ENCODE results near the gene COG1. TPM values are rescaled to one million over a fixed set of nuclear protein-coding genes. Genes with fewer than 3 reads are reported as not detected.

COG1 gene
- total RNA-seq, 6 experiments from 2014 or later, result 10.5 to 24.7 (median 16.9) TPM

- Histone ChIP-seq H3K27me3 (no peaks in the 10 kb centered on the region), H3K4me3 (no peak overlapping the region), H3K27ac (no peak overlapping the region), H3K9me3 (no peaks in the 10 kb centered on the region), H3K36me3 (peaks cover 8 to 48% (median 20%) of the 10 kb centered on the region in 4 donors), H3K4me1 (peaks cover 0 to 14% (median 4%) of the 10 kb centered on the region in 4 donors)
- WGBS (ENCODE audit: insufficient coverage, low coverage, low lambda C conversion rate, missing lambda C conversion rate), result 70% methylated on average over 4 of the region's 16 CpGs
- no peak for DNase-seq
- TF ChIP-seq CTCF (IDR thresholded peaks at IDR 0.05) (no peak), POLR2A (IDR thresholded peaks at IDR 0.05) (no peak)
- ATAC-seq, result no peak
- intact Hi-C loops (cut with DNase I), result no loop called here
These were observed 15.4 kb downstream of the COG1 start for GRCh38 chr17:73208139-73208827.

- H3K27ac ChIP-seq, result no peak overlapping the region
- ATAC-seq, result no peak
These were observed 16.6 kb downstream of the COG1 start for GRCh38 chr17:73209436-73209835.

GRCh38 chr17:73210002-73210678 lies 17.3 kb downstream of the COG1 start:
- Histone ChIP-seq H3K36me3 (peaks cover 8 to 46% (median 19%) of the 10 kb centered on the region in 4 donors), H3K4me3 (no peak overlapping the region), H3K27ac (no peak overlapping the region), H3K27me3 (no peaks in the 10 kb centered on the region), H3K9me3 (no peaks in the 10 kb centered on the region), H3K4me1 (peaks cover 0 to 5% (median 2%) of the 10 kb centered on the region in 4 donors)
- DNase-seq (no peak), ATAC-seq (no peak)
- WGBS (ENCODE audit: insufficient coverage, low coverage, low lambda C conversion rate, missing lambda C conversion rate), result 80% methylated on average over 8 of the region's 8 CpGs
- intact Hi-C loops (cut with DNase I), result no loop called here
- TF ChIP-seq CTCF (IDR thresholded peaks at IDR 0.05) (peak in 1 of 4 donors; percentile 6), POLR2A (IDR thresholded peaks at IDR 0.05) (no peak)

More at GRCh38 chr17:73209436-73209835, 16.6 kb downstream of the COG1 start:
- no peak for TF ChIP-seq CTCF (IDR thresholded peaks at IDR 0.05)
- TF ChIP-seq POLR2A (IDR thresholded peaks at IDR 0.05), result no peak
- H3K4me1 ChIP-seq, result peaks cover 0 to 5% (median 2%) of the 10 kb centered on the region in 4 donors
- no peak overlapping the region for H3K4me3 ChIP-seq
- no peak for DNase-seq
- H3K9me3 ChIP-seq, result no peaks in the 10 kb centered on the region
- 93% methylated on average over 10 of the region's 13 CpGs for WGBS (ENCODE audit: insufficient coverage, low coverage, low lambda C conversion rate, missing lambda C conversion rate)
- H3K36me3 ChIP-seq, result peaks cover 8 to 46% (median 19%) of the 10 kb centered on the region in 4 donors
- H3K27me3 ChIP-seq, result no peaks in the 10 kb centered on the region
- intact Hi-C loops (cut with DNase I), result no loop called here

- 59% methylated on average over 7 of the region's 13 CpGs for WGBS (ENCODE audit: insufficient coverage, low coverage, low lambda C conversion rate, missing lambda C conversion rate)
- ATAC-seq (no peak), DNase-seq (no peak)
- H3K4me3 ChIP-seq, result no peak overlapping the region
- no peaks in the 10 kb centered on the region for H3K9me3 ChIP-seq
- peaks cover 0 to 33% (median 15%) of the 10 kb centered on the region in 4 donors for H3K36me3 ChIP-seq
- H3K27ac ChIP-seq, result no peak overlapping the region
- peaks cover 0 to 19% (median 2%) of the 10 kb centered on the region in 4 donors for H3K4me1 ChIP-seq
- intact Hi-C loops (cut with DNase I), result no loop called here
- H3K27me3 ChIP-seq, result no peaks in the 10 kb centered on the region
- no peak for TF ChIP-seq CTCF (IDR thresholded peaks at IDR 0.05)
- TF ChIP-seq POLR2A (IDR thresholded peaks at IDR 0.05), result no peak
These were observed 18.9 kb downstream of the COG1 start for GRCh38 chr17:73211745-73212144.
